MM.1S (cell line): ENCODE measurements around the gene RHEB.

Source experiments
- DNase-seq: peaks from one replicate; pipeline ENCODE4 v3.0.0-alpha.2; 2015
- H2AFZ ChIP-seq: fragments of 300-600 bp; sonication (generic); 2 replicates; pipeline ENCODE4 v1.6.0; 2016; ENCODE audit warnings: antibody characterized with exemption, low read length
- H3F3A ChIP-seq: fragments of 300-600 bp; sonication (generic); 2 replicates; pipeline ENCODE4 v1.6.1; 2016; ENCODE audit warnings: mild to moderate bottlenecking, antibody characterized with exemption, low read length, moderate library complexity, mixed read lengths; ENCODE audit not compliant: insufficient read depth
- H3K27ac ChIP-seq: fragments of 300-600 bp; sonication (generic); 2 replicates; pipeline ENCODE4 v1.5.1; 2016; ENCODE audit warnings: mild to moderate bottlenecking, low read length
- H3K27me3 ChIP-seq: fragments of 300-600 bp; sonication (generic); replicated peaks from 2 replicates; pipeline ENCODE4 v1.6.0; 2016; ENCODE audit warnings: low read length; ENCODE audit not compliant: insufficient read depth
- H3K36me3 ChIP-seq: fragments of 300-600 bp; sonication (generic); replicated peaks from 2 replicates; pipeline ENCODE4 v1.6.1; 2016; ENCODE audit warnings: mild to moderate bottlenecking, low read length, mixed read lengths; ENCODE audit not compliant: insufficient read depth
- H3K4me1 ChIP-seq: fragments of 300-600 bp; sonication (generic); 2 replicates; pipeline ENCODE4 v1.6.1; 2016; ENCODE audit warnings: low read length, mixed read lengths
- H3K4me2 ChIP-seq: fragments of 300-600 bp; sonication (generic); 2 replicates; pipeline ENCODE4 v1.6.0; 2016; ENCODE audit warnings: low read depth, low read length
- H3K4me3 ChIP-seq: fragments of 300-600 bp; sonication (generic); 2 replicates; pipeline ENCODE4 v1.5.1; 2016; ENCODE audit warnings: low read length, mixed read lengths
- H3K79me2 ChIP-seq: fragments of 300-600 bp; sonication (generic); 2 replicates; pipeline ENCODE4 v1.6.1; 2016; ENCODE audit warnings: mixed run types, low read length, mixed read lengths
- H3K9ac ChIP-seq: fragments of 300-600 bp; sonication (generic); 2 replicates; pipeline ENCODE4 v1.6.1; 2016; ENCODE audit warnings: low read length, mixed read lengths
- H3K9me2 ChIP-seq: fragments of 300-600 bp; sonication (generic); replicated peaks from 2 replicates; pipeline ENCODE4 v1.6.1; 2016; ENCODE audit warnings: mild to moderate bottlenecking, low read length, mixed read lengths; ENCODE audit not compliant: insufficient read depth
- H3K9me3 ChIP-seq: fragments of 300-600 bp; sonication (generic); replicated peaks from 2 replicates; pipeline ENCODE4 v1.6.1; 2016; ENCODE audit warnings: mild to moderate bottlenecking, low read length, mixed read lengths; ENCODE audit not compliant: insufficient read depth
- H4K20me1 ChIP-seq: fragments of 300-600 bp; sonication (generic); 2 replicates; pipeline ENCODE4 v1.6.1; 2016; ENCODE audit warnings: mild to moderate bottlenecking, low read length, moderate library complexity, mixed read lengths; ENCODE audit not compliant: insufficient read depth
- EZH2 ChIP-seq: fragments of 300-600 bp; sonication (generic); optimal IDR thresholded peaks from 2 replicates; pipeline ENCODE3; 2017; ENCODE audit warnings: low read depth, mild to moderate bottlenecking, antibody characterized with exemption, low read length, mixed read lengths
- EZH2phosphoT487 ChIP-seq: fragments of 300-600 bp; sonication (generic); IDR thresholded peaks from 2 replicates; pipeline ENCODE4 v1.6.1; 2018; ENCODE audit warnings: antibody characterized with exemption, low read length
- TF ChIP-seq, protein P1 (sequence below): fragments of 300-600 bp; sonication (generic); IDR thresholded peaks from 2 replicates; pipeline ENCODE4 v1.5.1; 2016; ENCODE audit warnings: antibody characterized with exemption, low read length, mixed read lengths

The RHEB gene

DNA sequence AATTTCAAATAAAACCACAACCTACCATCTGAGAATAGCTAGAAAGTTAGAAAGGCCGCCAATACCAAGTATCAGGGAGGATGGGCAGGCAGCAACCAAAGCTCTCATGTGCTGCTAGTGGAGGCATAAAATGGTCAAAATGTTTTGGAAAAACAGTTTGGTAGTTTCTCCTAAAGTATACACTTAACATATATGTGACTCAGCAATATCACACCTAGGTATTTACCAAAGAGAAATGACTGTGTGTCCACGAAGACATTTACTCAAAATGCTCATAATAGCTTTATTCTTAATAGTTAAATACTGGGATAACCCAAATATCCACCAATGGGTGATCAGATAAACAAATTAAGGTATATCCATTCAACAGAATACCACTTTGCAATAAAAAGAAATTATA is 14.3 kb downstream of the RHEB start:
- peaks cover 100% of the 10 kb centered on the region for H3K79me2 ChIP-seq
- H2AFZ ChIP-seq, result no peak overlapping the region
- 0 out of 2 replicates have a peak, but pooled peaks cover 7% of the 10 kb centered on the region for H3K4me1 ChIP-seq
- H3K27me3 ChIP-seq, result no peaks in the 10 kb centered on the region
- no peak overlapping the region for H3K9ac ChIP-seq
- peaks cover 97% of the 10 kb centered on the region for H4K20me1 ChIP-seq
- H3K36me3 ChIP-seq, result no peaks in the 10 kb centered on the region
- DNase-seq, result no peak
- TF ChIP-seq EZH2 (no peak), EZH2phosphoT487 (no peak)
- TF ChIP-seq, protein P1, sequence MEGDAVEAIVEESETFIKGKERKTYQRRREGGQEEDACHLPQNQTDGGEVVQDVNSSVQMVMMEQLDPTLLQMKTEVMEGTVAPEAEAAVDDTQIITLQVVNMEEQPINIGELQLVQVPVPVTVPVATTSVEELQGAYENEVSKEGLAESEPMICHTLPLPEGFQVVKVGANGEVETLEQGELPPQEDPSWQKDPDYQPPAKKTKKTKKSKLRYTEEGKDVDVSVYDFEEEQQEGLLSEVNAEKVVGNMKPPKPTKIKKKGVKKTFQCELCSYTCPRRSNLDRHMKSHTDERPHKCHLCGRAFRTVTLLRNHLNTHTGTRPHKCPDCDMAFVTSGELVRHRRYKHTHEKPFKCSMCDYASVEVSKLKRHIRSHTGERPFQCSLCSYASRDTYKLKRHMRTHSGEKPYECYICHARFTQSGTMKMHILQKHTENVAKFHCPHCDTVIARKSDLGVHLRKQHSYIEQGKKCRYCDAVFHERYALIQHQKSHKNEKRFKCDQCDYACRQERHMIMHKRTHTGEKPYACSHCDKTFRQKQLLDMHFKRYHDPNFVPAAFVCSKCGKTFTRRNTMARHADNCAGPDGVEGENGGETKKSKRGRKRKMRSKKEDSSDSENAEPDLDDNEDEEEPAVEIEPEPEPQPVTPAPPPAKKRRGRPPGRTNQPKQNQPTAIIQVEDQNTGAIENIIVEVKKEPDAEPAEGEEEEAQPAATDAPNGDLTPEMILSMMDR, result no peak
- no peak overlapping the region for H3K4me2 ChIP-seq
- no peaks in the 10 kb centered on the region for H3K9me3 ChIP-seq
- H3K9me2 ChIP-seq, result no peaks in the 10 kb centered on the region
- no peak overlapping the region for H3K4me3 ChIP-seq
- H3K27ac ChIP-seq, result no peak overlapping the region
- no peaks in the 10 kb centered on the region for H3F3A ChIP-seq

DNA sequence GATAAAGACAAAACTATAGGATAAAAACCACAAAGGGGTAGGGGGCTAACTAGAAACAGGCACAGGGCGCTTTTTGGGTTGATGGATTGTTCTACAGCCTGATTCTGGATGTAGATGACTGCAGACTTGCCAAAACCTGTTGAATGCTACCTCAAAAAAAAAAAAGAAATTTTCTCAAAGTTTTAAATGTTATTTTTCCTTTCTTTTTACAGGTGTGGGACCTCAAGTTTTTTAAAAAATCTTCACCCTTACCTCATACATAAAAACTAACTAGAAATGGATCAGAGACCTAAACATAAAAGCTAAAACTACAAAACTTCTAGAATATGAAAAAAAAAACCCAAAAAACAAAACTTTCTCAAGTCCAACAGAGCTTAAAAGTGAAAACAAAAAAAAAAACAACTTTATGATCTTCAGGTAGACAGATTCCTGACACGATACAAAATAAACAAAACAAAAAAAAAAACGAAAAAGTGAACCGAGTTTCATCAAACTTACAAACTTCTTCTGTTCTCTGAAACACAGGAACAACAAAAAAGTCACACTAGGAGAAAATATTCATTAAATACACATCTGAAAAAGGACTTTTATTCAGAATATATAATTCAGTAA is 14.9 kb downstream of the RHEB start:
- Histone ChIP-seq H3K4me2 (no peak overlapping the region), H3F3A (no peaks in the 10 kb centered on the region), H3K79me2 (peaks cover 100% of the 10 kb centered on the region), H2AFZ (no peak overlapping the region), H3K9me2 (no peaks in the 10 kb centered on the region), H3K27ac (no peak overlapping the region), H3K4me3 (no peak overlapping the region), H4K20me1 (peaks cover 97% of the 10 kb centered on the region), H3K27me3 (no peaks in the 10 kb centered on the region), H3K36me3 (no peaks in the 10 kb centered on the region), H3K9ac (no peak overlapping the region), H3K9me3 (no peaks in the 10 kb centered on the region), H3K4me1 (0 out of 2 replicates have a peak, but pooled peaks cover 7% of the 10 kb centered on the region)
- no peak for DNase-seq
- TF ChIP-seq, protein P1, result no peak
- TF ChIP-seq EZH2phosphoT487 (no peak), EZH2 (no peak)

GRCh38 chr7:151503902-151504714 is 15.6 kb downstream of the RHEB start:
- H3K27me3 ChIP-seq, result no peaks in the 10 kb centered on the region
- H3K27ac ChIP-seq, result no peak overlapping the region
- no peak overlapping the region for H3K9ac ChIP-seq
- H3K9me2 ChIP-seq, result no peaks in the 10 kb centered on the region
- H4K20me1 ChIP-seq, result peaks cover 97% of the 10 kb centered on the region
- TF ChIP-seq EZH2, result no peak
- TF ChIP-seq, protein P1, result no peak
- no peak for TF ChIP-seq EZH2phosphoT487
- H3K36me3 ChIP-seq, result no peaks in the 10 kb centered on the region
- 0 out of 2 replicates have a peak, but pooled peaks cover 7% of the 10 kb centered on the region for H3K4me1 ChIP-seq
- no peak for DNase-seq
- H3F3A ChIP-seq, result no peaks in the 10 kb centered on the region
- no peak overlapping the region for H3K4me2 ChIP-seq
- no peak overlapping the region for H3K4me3 ChIP-seq
- H2AFZ ChIP-seq, result no peak overlapping the region
- H3K79me2 ChIP-seq, result peaks cover 100% of the 10 kb centered on the region
- no peaks in the 10 kb centered on the region for H3K9me3 ChIP-seq
